OCI-LY7 (cell line): Measurements from ENCODE around the gene DCAKD.

Experiments used
- CTCF ChIP-seq: fragments of 200-600 bp; sonication (generic); conservative IDR thresholded peaks from 2 replicates; pipeline ENCODE4 v1.5.1; 2014; ENCODE audit warnings: mild to moderate bottlenecking, antibody characterized with exemption, low read length, moderate library complexity, mixed read lengths
- EZH2phosphoT487 ChIP-seq: fragments of 200-600 bp; sonication (generic); IDR thresholded peaks from 2 replicates; pipeline ENCODE4 v1.6.1; 2018; ENCODE audit warnings: low read depth, borderline replicate concordance, mild to moderate bottlenecking, mixed run types, antibody characterized with exemption, low read length, moderate library complexity, mixed read lengths

- no peak for TF ChIP-seq CTCF
- no peak for TF ChIP-seq EZH2phosphoT487
These were observed 18.6 kb upstream of the DCAKD start for GRCh38 chr17:45070001-45070400.
